GM23248 (cell line): ENCODE results near the gene RSPH9.

Source experiments
- EZH2 ChIP-seq: fragments of 200-600 bp; sonication (generic); IDR thresholded peaks from 2 replicates; pipeline ENCODE4 v1.6.1; 2018; ENCODE audit warnings: antibody characterized with exemption, mild to moderate bottlenecking; ENCODE audit not compliant: insufficient read depth, poor library complexity, severe bottlenecking
- EZH2phosphoT487 ChIP-seq: fragments of 200-600 bp; sonication (generic); IDR thresholded peaks from 2 replicates; pipeline ENCODE4 v1.6.1; 2018; ENCODE audit warnings: antibody characterized with exemption, moderate library complexity, mild to moderate bottlenecking, low read depth; ENCODE audit not compliant: insufficient read depth

DNA sequence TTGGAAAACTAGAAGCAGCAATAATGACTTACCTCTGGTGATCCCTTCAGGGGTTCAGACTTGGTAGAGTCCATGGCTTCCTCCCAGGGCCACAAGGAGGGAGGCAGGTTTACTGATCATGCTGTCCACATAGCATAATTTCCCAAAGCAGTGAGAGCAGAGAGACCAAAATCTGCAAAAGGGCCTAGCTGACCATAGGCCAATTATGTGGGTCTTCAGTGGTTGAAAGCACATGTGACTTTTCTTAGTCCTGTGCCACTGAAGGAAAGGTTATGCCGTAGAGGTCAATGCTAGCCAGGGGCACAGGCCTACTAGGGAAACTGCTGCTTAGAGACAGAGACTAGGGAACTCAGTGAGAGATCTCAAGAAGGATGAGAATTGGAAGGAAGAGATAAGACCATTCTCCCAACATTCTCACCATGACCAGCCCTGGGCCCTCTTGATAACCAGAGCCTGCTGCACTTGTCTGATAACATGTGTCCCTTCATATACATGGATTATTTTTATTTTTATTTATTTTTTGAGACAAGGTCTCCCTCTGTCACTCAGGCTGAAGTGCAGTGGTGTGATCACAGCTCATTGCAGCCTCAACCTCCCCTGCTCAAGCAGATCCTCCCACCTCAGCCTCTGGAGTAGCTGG is 13.7 kb upstream of the RSPH9 start:
- TF ChIP-seq EZH2 (no peak), EZH2phosphoT487 (no peak)
